ENCODE results near the gene DCUN1D3. TPM values are rescaled to one million over a fixed set of nuclear protein-coding genes. Genes with fewer than 3 reads are reported as not detected.
"Not testable (repeated sequence)": the region's sequence is repeated elsewhere in the genome, so short reads cannot be mapped to it uniquely, and the experiment has no call there.

The DCUN1D3 gene
- total RNA-seq, 1 donor from 2014 or later, result 15.8 TPM

DNA sequence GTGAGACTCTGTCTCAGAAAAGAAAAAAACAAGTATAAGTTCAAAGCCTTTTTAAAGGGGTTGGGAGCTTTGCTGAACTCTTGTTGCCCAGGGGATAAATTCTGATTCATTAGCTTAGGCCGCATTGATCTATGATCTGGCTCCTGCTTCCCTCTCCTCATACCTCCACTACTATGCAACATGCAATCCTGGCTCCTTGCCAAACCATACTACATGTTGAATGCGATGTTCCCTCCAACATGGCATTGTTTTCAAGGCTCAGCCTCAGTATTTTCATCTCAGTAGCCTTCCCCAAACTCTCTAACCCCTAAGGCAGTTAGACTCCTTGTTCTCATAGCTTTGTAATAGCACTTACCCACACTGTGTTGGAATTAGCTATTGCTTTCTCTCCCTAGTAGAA is 87.6 kb downstream of the DCUN1D3 start:
- intact Hi-C loops (cut with DNase I), result no loop called here
- ATAC-seq, result no peak
- no peak for DNase-seq (ENCODE audit: missing footprints)

DNA sequence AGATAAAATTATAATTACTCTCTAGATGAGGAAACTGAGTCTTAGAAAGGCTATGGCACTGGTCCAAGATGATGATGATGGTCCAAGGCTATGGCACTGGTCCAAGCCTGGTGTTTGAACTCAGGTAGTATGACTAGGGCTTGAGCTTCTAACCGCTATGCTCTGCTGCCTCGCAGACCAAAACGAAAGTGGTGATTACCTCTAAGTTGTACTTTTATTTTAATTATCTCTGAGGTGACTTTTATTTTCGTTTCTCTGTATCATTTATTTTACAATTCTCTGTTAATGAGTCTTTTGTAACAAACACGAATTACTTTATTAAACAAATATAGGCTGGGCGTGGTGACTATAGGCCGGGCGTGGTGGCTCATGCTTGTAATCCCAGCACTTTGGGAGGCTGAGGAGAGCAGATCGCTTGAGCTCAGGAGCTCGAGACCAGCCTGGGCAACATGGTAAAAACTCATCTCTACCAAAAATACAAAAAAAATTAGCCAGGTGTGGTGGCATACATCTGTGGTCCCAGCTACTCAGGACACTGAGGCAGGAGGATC is 88.2 kb downstream of the DCUN1D3 start:
- ATAC-seq, result no peak
- intact Hi-C loops (cut with DNase I), result no loop called here
- no peak for DNase-seq (ENCODE audit: missing footprints)

DNA sequence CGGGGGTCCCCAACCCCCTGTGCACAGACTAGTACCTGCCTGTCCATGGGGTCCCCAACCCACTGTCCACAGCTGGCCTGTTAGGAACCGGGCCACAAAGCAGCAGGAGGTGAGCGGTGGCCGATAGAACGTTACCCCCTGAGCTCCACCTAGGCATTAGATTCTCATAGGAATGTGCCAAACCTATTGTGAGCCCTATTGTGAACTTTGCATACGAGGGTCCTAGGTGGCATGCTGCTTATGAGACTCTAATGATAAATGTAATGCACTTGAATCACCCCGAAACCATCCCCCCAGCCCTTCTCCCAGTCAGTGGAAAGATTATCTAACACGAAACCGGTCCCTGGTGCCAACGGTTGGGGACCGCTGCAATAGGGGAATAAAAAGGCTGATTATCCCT is 92.3 kb downstream of the DCUN1D3 start:
- intact Hi-C loops (cut with DNase I), result loop anchor here (2.0 kb wide), 1 partner anchor 43 kb away; no protein-coding TSS in a partner anchor
- ATAC-seq (no peak), DNase-seq (ENCODE audit: missing footprints) (no peak)

DNA sequence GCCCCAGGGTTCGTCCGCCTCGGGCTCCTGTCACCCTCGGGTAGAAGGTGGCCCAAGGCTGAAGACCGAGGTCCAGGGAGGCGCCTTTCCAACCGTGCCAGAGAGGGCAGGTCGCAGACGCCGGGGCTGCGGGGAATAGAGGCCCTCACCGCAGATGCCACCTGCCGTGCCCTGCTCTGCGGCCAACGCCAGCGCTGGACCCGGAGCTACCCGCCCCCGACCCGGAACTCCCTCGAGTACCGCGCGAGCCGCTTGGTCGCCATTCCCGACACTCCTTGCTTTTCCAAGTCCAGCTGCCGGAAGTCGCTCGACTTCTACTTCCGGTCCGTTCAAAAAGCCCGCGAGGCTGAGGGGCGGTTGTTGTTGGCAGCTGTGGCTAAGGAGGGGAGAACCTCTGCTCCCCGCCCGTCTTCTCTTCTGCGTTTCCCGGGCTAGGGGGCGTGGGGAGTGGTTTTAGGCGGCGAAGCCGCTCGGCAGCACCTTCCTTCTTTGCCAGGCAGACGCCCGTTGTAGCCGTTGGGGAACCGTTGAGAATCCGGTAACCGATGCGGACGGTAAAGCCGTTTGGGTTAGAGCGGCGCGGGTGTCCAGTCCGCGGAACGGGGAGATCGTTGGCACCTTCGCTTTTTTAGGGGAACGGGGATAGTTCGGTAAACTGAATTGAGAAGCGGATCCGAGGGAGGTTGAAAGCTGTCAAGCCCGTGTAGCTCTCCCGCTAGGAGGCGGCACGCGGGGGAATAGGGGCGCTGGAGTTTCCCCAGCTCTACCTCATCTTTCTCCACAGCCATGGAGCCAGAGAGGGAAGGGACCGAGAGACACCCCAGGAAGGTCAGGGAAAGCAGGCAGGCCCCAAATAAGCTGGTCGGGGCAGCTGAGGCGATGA is 93.7 kb downstream of the DCUN1D3 start, which contains the start of the genes ERI2 and REXO5:
TSS of gene ERI2 (minus strand) at position 305 of the 883 bp plus-strand sequence. CDS start at position 263, 42 bp downstream.
TSS of gene REXO5 (plus strand) at position 360 of the 883 bp plus-strand sequence. CDS start at position 787, 427 bp downstream.
- ATAC-seq, result peak; percentile 94
- intact Hi-C loops (cut with DNase I), result loop anchor here (2.0 kb wide), 1 partner anchor 44 kb away; no protein-coding TSS in a partner anchor
- peak; percentile 93 for DNase-seq (ENCODE audit: missing footprints)

DNA sequence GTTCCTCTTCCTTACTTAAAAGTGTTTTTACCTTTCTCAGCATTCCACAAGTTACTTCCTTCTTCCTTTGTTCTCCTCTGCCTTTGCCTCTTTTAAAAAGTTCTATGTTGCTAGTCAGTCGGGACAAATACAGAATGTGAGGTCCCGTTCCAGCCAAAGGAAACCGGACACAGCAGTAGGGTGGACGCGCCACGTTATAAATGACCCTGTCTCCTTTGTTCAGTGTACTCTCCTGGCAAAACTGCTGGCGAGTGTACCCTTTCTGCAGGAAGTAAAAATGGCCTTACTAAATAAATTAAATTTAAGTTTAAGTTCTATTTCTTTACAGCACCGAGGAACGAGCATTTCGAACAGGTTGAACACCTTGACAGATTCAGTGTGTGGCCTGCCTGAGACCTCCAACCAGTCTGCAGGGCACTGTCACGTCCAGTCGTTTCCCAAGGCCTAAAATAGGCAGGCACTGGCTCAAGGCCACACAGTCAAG is 94.4 kb downstream of the DCUN1D3 start:
- not testable (repeated sequence) for DNase-seq (ENCODE audit: missing footprints); ATAC-seq
- intact Hi-C loops (cut with DNase I), result loop anchor here (2.0 kb wide), 1 partner anchor 45 kb away; no protein-coding TSS in a partner anchor

Other genes starting within 250 kb of the DCUN1D3 start
- 0.27 TPM for gene ACSM1, start 202.7 kb downstream of the DCUN1D3 start, total RNA-seq
- 18.3 TPM for gene THUMPD1, start 158.5 kb downstream of the DCUN1D3 start, total RNA-seq
- gene ACSM3, start 136.3 kb downstream of the DCUN1D3 start, total RNA-seq, result 9.4 TPM
- gene ERI2, start 93.9 kb downstream of the DCUN1D3 start, total RNA-seq, result 9.1 TPM
- 5.8 TPM for gene REXO5, start 93.8 kb downstream of the DCUN1D3 start, total RNA-seq
- 58.1 TPM for gene LYRM1, start 413 bp upstream of the DCUN1D3 start, total RNA-seq

Data from Right ventricle myocardium inferior (tissue), 1 donor.